Fibroblast of lung (primary cell): ENCODE measurements around the gene ITPKB.

ENCODE experiments used
- EZH2 ChIP-seq: IDR thresholded peaks from 2 replicates; pipeline ENCODE4 v1.5.1; 2012; ENCODE audit warnings: low read length, control low read depth, mild to moderate bottlenecking; ENCODE audit errors: missing control alignments
- TF ChIP-seq, protein P1 (sequence below), 2 donors: IDR thresholded peaks in 1 of 2; conservative IDR thresholded peaks in 1 of 2; 1 replicate in 1 of 2; 2 replicates in 1 of 2; pipeline ENCODE4 v1.5.1; 2011 to 2012; ENCODE audit warnings: low read length in 2 of 2, control low read depth in 1 of 2, inconsistent platforms in 1 of 2, low read depth in 1 of 2, mild to moderate bottlenecking in 1 of 2

DNA sequence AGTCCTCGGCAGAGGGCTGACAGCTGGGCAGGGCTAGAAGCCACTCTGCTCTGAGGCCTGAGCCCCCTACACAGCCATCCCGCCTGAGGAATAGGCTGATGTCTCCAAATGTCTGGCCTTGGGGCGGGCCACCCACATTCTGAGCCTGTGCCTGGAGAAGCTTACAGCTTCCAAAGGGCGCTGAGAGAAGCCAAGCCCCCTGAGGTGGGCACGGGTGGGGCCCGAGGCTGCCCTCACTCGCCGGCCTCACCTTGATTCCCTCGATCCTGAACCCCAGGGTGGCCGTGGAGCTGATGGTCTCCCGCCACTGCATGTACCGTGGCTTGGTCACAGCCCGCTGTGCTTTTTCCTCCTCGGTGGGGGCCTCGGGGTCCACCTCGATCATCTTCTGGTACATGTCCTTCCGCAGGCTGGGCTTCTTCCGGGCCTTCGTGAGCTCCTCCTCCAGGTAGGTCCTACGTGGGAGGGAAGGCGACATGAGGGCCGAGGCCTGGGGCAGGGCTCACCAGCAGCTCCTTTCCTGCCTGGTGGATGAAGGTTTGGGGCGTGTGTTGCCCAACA is 97.3 kb downstream of the ITPKB start:
- TF ChIP-seq, protein P1, sequence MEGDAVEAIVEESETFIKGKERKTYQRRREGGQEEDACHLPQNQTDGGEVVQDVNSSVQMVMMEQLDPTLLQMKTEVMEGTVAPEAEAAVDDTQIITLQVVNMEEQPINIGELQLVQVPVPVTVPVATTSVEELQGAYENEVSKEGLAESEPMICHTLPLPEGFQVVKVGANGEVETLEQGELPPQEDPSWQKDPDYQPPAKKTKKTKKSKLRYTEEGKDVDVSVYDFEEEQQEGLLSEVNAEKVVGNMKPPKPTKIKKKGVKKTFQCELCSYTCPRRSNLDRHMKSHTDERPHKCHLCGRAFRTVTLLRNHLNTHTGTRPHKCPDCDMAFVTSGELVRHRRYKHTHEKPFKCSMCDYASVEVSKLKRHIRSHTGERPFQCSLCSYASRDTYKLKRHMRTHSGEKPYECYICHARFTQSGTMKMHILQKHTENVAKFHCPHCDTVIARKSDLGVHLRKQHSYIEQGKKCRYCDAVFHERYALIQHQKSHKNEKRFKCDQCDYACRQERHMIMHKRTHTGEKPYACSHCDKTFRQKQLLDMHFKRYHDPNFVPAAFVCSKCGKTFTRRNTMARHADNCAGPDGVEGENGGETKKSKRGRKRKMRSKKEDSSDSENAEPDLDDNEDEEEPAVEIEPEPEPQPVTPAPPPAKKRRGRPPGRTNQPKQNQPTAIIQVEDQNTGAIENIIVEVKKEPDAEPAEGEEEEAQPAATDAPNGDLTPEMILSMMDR (conservative IDR thresholded peaks at IDR 0.05 in 1 of 2, IDR thresholded peaks at IDR 0.05 in 1 of 2; ENCODE audit: low read depth in 1 of 2, low read length in 2 of 2), result no peak
- no peak for TF ChIP-seq EZH2
